Muscle of leg (tissue), 16 donors: Measurements from ENCODE around the gene CHCHD6. TPM values are rescaled to one million over a fixed set of nuclear protein-coding genes. Genes with fewer than 3 reads are reported as not detected.
A peak's percentile ranks its signal among the peaks of the same experiment; 100 is the strongest.

ENCODE experiments used
- DNase-seq: peaks from one replicate; pipeline ENCODE4 v3.0.0; 2013
- H3K27ac ChIP-seq: one replicate; pipeline ENCODE4 v1.5.1; 2013; ENCODE audit warnings: mild to moderate bottlenecking, low read length, control low read depth
- H3K27me3 ChIP-seq: one replicate; pipeline ENCODE4 v1.6.1; 2013; ENCODE audit warnings: low read length; ENCODE audit not compliant: control insufficient read depth, insufficient read depth
- H3K36me3 ChIP-seq: one replicate; pipeline ENCODE4 v1.6.1; 2013; ENCODE audit warnings: low read length; ENCODE audit not compliant: control insufficient read depth, insufficient read depth
- H3K4me1 ChIP-seq: one replicate; pipeline ENCODE4 v1.6.1; 2013; ENCODE audit warnings: low read length; ENCODE audit not compliant: control insufficient read depth, insufficient read depth
- H3K4me3 ChIP-seq: one replicate; pipeline ENCODE4 v1.5.1; 2013; ENCODE audit warnings: low read length, control low read depth
- H3K9me3 ChIP-seq: replicated peaks from 2 replicates; pipeline ENCODE4 v1.6.1; 2013; ENCODE audit warnings: low read depth, low read length; ENCODE audit not compliant: control insufficient read depth
- WGBS: methylation state at CpG from one replicate; pipeline ENCODE4 v1.1.5; 2013; ENCODE audit warnings: missing lambda C conversion rate; ENCODE audit not compliant: insufficient coverage; 5-methylcytosine and 5-hydroxymethylcytosine counted together
- long read RNA-seq, 11 donors: transcript quantifications; one replicate each; lab custom pipeline, GENCODE V29; 2026
- polyA plus RNA-seq, 8 donors: library from polyadenylated mRNA; unstranded; fragments of 120-200 nt; gene quantifications; one replicate each; pipeline versions ENCODE4 v1.2.1 to v1.2.3, GENCODE V29; 2013; ENCODE audit warnings: inconsistent platforms in 1 of 8, low replicate concordance in 1 of 8; ENCODE audit not compliant: insufficient read length in 8 of 8, insufficient read depth in 1 of 8
- total RNA-seq: library from RNA; stranded (reverse); fragments of 120-200 nt; gene quantifications from one replicate; pipeline ENCODE4 v1.2.4, GENCODE V29; 2013

Gene CHCHD6
- total RNA-seq (9.3 TPM), polyA plus RNA-seq (10 to 100 TPM in 3 of 8 donors, 1 to 10 TPM in 5; 7.3 to 11.8 (median 8.6) TPM)
- long read RNA-seq, donor 1, partial matches to known transcripts = 0 of 2 reads
- long read RNA-seq, donor 1, other reads (novel, unspliced or antisense) = 0 of 2 reads
- long read RNA-seq, donor 2 = 0 reads
- long read RNA-seq, donor 3, partial matches to known transcripts = 0 of 4 reads
- long read RNA-seq, donor 3, other reads (novel, unspliced or antisense) = 0 of 4 reads
- long read RNA-seq, donor 4, partial matches to known transcripts = 0 of 2 reads
- long read RNA-seq, donor 4, other reads (novel, unspliced or antisense) = 0 of 2 reads
- long read RNA-seq, donor 5, transcript CHCHD6-201 (8 exons, 1,006 nt) = major isoform, 7 of 14 reads
- long read RNA-seq, donor 5, partial matches to known transcripts = 7 of 14 reads
- long read RNA-seq, donor 5, other reads (novel, unspliced or antisense) = 0 of 14 reads
- long read RNA-seq, donor 6, transcript CHCHD6-201 (8 exons, 1,006 nt) = major isoform, 9 of 9 reads
- long read RNA-seq, donor 6, partial matches to known transcripts = 0 of 9 reads
- long read RNA-seq, donor 6, other reads (novel, unspliced or antisense) = 0 of 9 reads
- long read RNA-seq, donor 7, transcript CHCHD6-201 (8 exons, 1,006 nt) = major isoform, 5 of 10 reads
- long read RNA-seq, donor 7, partial matches to known transcripts = 5 of 10 reads
- long read RNA-seq, donor 7, other reads (novel, unspliced or antisense) = 0 of 10 reads
- long read RNA-seq, donor 8, partial matches to known transcripts = 0 of 2 reads
- long read RNA-seq, donor 8, other reads (novel, unspliced or antisense) = 0 of 2 reads
- long read RNA-seq, donor 9, partial matches to known transcripts = 0 of 3 reads
- long read RNA-seq, donor 9, other reads (novel, unspliced or antisense) = 0 of 3 reads
- long read RNA-seq, donor 10, partial matches to known transcripts = 0 of 4 reads
- long read RNA-seq, donor 10, other reads (novel, unspliced or antisense) = 0 of 4 reads
- long read RNA-seq, donor 11, partial matches to known transcripts = 0 of 1 reads
- long read RNA-seq, donor 11, other reads (novel, unspliced or antisense) = 0 of 1 reads

GRCh38 chr3:126703512-126704493 is at the start of gene CHCHD6:
Gene CHCHD6, plus strand, starts transcription at chr3:126704240. Its CDS starts 73 bp downstream, at chr3:126704313.
- 3% methylated on average over 69 of the region's 69 CpGs for WGBS
- Histone ChIP-seq H3K27me3 (peaks cover 6% of the 10 kb centered on the region), H3K27ac (no peak within 1 kb of the TSS), H3K4me1 (peaks cover 12% of the 10 kb centered on the region), H3K9me3 (peaks cover 3% of the 10 kb centered on the region), H3K4me3 (peak within 1 kb of the TSS; percentile 65), H3K36me3 (no peaks in the 10 kb centered on the region)
- peak; percentile 97 for DNase-seq

- DNase-seq = peak; percentile 83
- under 1% methylated on average over 96 of the region's 102 CpGs for WGBS
- H3K27me3 ChIP-seq = peaks cover 8% of the 10 kb centered on the region
Observed at GRCh38 chr3:126654571-126655383, 49.3 kb upstream of the CHCHD6 start, which contains the start of gene TXNRD3. Gene TXNRD3, minus strand, starts transcription at chr3:126655124.

GRCh38 chr3:126655887-126656286 is 48.2 kb upstream of the CHCHD6 start:
- WGBS = 90% methylated on average over 10 of the region's 11 CpGs

More at GRCh38 chr3:126654571-126655383, 49.3 kb upstream of the CHCHD6 start, which contains the start of gene TXNRD3:
- peaks cover 2% of the 10 kb centered on the region for H3K9me3 ChIP-seq
- no peak within 1 kb of the TSS for H3K27ac ChIP-seq
- H3K36me3 ChIP-seq = peaks cover 3% of the 10 kb centered on the region
- peak within 1 kb of the TSS; percentile 43 for H3K4me3 ChIP-seq
- no peaks in the 10 kb centered on the region for H3K4me1 ChIP-seq

GRCh38 chr3:126656371-126657134 is 47.5 kb upstream of the CHCHD6 start:
- Histone ChIP-seq H3K36me3 (peaks cover 3% of the 10 kb centered on the region), H3K27ac (no peak overlapping the region), H3K4me1 (no peaks in the 10 kb centered on the region), H3K27me3 (peaks cover 16% of the 10 kb centered on the region), H3K4me3 (no peak overlapping the region), H3K9me3 (peaks cover 2% of the 10 kb centered on the region)
- 62% methylated on average over 4 of the region's 8 CpGs for WGBS
- DNase-seq = no peak

More at GRCh38 chr3:126655887-126656286, 48.2 kb upstream of the CHCHD6 start:
- Histone ChIP-seq H3K36me3 (peaks cover 3% of the 10 kb centered on the region), H3K27ac (no peak overlapping the region), H3K4me1 (no peaks in the 10 kb centered on the region), H3K4me3 (no peak overlapping the region), H3K27me3 (peaks cover 16% of the 10 kb centered on the region), H3K9me3 (peaks cover 2% of the 10 kb centered on the region)
- DNase-seq = no peak

DNA sequence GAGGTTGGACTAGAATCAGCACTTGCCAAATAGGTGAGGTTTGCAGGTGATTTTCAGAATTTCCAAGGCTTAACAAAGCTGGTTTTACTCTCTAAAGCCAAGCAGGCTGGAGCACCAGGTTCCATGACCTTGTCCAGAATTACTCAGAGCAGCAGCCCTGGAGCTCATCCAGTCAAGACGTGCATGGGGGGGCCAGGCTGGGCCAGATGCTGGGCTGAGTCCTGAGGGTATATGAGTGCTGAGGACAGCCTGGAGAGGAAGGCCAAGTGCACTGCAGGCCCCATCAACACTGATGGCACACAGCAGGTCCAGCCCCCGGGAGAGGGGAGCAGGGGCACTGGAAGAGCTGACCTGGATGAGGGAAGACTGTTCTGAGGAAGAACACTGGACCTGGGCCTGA is 46.1 kb upstream of the CHCHD6 start:
- DNase-seq = no peak
- WGBS = 51% methylated on average over 2 of the region's 2 CpGs
- H3K4me1 ChIP-seq = no peaks in the 10 kb centered on the region
- H3K27ac ChIP-seq = no peak overlapping the region
- peaks cover 29% of the 10 kb centered on the region for H3K27me3 ChIP-seq
- no peaks in the 10 kb centered on the region for H3K36me3 ChIP-seq
- H3K9me3 ChIP-seq = peaks cover 2% of the 10 kb centered on the region
- H3K4me3 ChIP-seq = no peak overlapping the region

- Histone ChIP-seq H3K27ac (no peak overlapping the region), H3K9me3 (peaks cover 2% of the 10 kb centered on the region), H3K27me3 (peaks cover 36% of the 10 kb centered on the region), H3K4me3 (no peak overlapping the region), H3K4me1 (no peaks in the 10 kb centered on the region), H3K36me3 (no peaks in the 10 kb centered on the region)
- 83% methylated on average over 1 of the region's 3 CpGs for WGBS
- no peak for DNase-seq
Observed at GRCh38 chr3:126658584-126658983, 45.5 kb upstream of the CHCHD6 start.

GRCh38 chr3:126659915-126660886 is 43.8 kb upstream of the CHCHD6 start:
- H3K27ac ChIP-seq = no peak overlapping the region
- H3K4me3 ChIP-seq = no peak overlapping the region
- H3K4me1 ChIP-seq = no peaks in the 10 kb centered on the region
- H3K36me3 ChIP-seq = no peaks in the 10 kb centered on the region
- DNase-seq = no peak
- 33% methylated on average over 12 of the region's 19 CpGs for WGBS
- H3K9me3 ChIP-seq = peaks cover 2% of the 10 kb centered on the region
- peaks cover 44% of the 10 kb centered on the region for H3K27me3 ChIP-seq
